ENCODE measurements around the gene ASF1B.

The ASF1B gene

DNA sequence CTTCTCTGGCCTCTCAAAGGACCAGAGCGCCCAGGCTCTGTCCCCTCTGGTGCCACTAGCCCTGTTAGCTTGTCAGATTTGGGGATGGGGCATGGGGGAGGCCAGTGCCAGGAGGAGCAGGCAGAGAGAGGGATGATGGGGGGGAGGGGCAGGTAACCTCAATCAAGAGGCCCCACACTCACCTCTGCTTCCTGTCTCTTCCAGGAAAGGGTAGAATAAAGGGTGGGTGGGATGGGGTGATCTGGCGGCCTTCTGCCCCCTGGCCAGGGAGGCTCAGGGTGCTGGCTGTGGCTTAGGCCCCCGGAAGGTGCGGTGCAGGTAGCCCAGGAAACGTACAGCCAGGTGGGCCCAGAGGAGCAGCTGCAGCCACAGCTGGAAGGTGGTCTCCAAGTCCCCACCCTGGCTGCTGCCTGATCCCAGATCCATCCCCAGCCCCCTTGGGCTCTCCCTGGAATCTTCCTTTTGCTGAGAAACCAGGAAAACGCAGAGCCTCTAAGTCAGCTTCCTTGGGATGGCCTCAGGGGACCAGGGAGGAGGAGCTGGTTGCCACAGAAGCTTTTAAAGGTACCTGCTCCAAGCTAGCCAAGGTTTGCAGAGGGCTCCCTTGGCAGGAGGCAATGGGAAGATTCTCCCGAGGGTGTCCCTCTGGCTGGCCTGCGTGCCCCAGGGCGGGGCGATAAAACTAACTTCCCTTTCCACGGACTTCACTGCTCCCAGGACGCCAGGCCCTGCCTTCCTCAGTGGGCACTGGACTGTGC is 24.2 kb downstream of the ASF1B start:
- DNase-seq = no peak
- H3K9me3 ChIP-seq (ENCODE audit: control insufficient read depth, low read length) = no peaks in the 10 kb centered on the region
- no peak overlapping the region for H3K4me3 ChIP-seq (ENCODE audit: insufficient read depth, low read depth, low read length, poor library complexity, severe bottlenecking)
- no peaks in the 10 kb centered on the region for H3K27me3 ChIP-seq (replicated peaks; ENCODE audit: control insufficient read depth, insufficient read depth, low read length, poor library complexity, severe bottlenecking)
- H3K36me3 ChIP-seq (ENCODE audit: control insufficient read depth, insufficient read depth, low read length) = no peaks in the 10 kb centered on the region
- H3K27ac ChIP-seq (ENCODE audit: insufficient read depth, low read length, poor library complexity, severe bottlenecking) = no peak overlapping the region
- peaks cover 26% of the 10 kb centered on the region for H3K4me1 ChIP-seq (ENCODE audit: control insufficient read depth, insufficient read depth, low read length, poor library complexity, severe bottlenecking)

DNA sequence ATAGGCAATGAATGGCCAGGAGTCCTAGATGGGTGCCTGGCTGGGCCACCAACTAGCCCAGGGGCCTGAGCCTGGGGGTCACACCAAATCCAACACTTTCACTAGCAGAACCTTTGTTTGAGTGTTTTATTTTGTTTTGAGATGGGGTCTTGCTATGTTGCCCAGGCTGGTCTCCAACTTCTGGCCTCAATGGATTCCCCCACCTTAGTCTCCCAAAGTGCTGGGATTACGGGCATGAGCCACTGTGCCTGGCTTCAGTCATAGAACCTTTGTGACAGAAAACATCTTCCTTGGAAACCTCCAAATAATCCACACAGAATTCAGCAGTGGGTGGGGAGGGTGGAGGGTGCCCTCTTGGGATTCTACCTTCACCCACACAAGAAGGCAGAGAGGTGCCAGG is 24.9 kb downstream of the ASF1B start:
- no peak for DNase-seq
- no peak overlapping the region for H3K4me3 ChIP-seq (ENCODE audit: insufficient read depth, low read depth, low read length, poor library complexity, severe bottlenecking)
- no peaks in the 10 kb centered on the region for H3K9me3 ChIP-seq (ENCODE audit: control insufficient read depth, low read length)
- H3K4me1 ChIP-seq (ENCODE audit: control insufficient read depth, insufficient read depth, low read length, poor library complexity, severe bottlenecking) = peaks cover 20% of the 10 kb centered on the region
- no peaks in the 10 kb centered on the region for H3K27me3 ChIP-seq (replicated peaks; ENCODE audit: control insufficient read depth, insufficient read depth, low read length, poor library complexity, severe bottlenecking)
- peaks cover 3% of the 10 kb centered on the region for H3K36me3 ChIP-seq (ENCODE audit: control insufficient read depth, insufficient read depth, low read length)
- H3K27ac ChIP-seq (ENCODE audit: insufficient read depth, low read length, poor library complexity, severe bottlenecking) = no peak overlapping the region

DNA sequence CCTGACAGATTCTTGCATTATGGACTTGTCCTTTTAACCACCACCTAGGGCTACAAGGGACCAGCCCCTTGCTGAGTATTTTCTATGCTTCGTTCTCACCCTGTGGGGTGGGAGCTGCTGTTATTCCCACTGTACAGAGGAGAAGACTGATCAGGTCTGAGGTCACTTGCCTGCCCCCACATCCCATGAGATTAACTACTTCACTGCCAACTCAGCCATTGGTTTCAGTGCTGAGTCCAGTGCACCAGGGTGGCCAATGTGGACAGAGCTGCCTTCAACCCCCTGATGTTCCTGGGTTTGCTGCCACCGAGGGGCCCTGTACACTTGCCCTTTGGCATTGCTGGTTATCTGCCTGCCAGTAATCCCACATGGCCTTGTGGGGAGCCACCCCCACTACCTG is 25.7 kb downstream of the ASF1B start:
- Histone ChIP-seq H3K27me3 (replicated peaks; ENCODE audit: control insufficient read depth, insufficient read depth, low read length, poor library complexity, severe bottlenecking) (no peaks in the 10 kb centered on the region), H3K4me3 (ENCODE audit: insufficient read depth, low read depth, low read length, poor library complexity, severe bottlenecking) (no peak overlapping the region), H3K36me3 (ENCODE audit: control insufficient read depth, insufficient read depth, low read length) (peaks cover 12% of the 10 kb centered on the region), H3K9me3 (ENCODE audit: control insufficient read depth, low read length) (no peaks in the 10 kb centered on the region), H3K4me1 (ENCODE audit: control insufficient read depth, insufficient read depth, low read length, poor library complexity, severe bottlenecking) (peaks cover 16% of the 10 kb centered on the region), H3K27ac (ENCODE audit: insufficient read depth, low read length, poor library complexity, severe bottlenecking) (no peak overlapping the region)
- no peak for DNase-seq

DNA sequence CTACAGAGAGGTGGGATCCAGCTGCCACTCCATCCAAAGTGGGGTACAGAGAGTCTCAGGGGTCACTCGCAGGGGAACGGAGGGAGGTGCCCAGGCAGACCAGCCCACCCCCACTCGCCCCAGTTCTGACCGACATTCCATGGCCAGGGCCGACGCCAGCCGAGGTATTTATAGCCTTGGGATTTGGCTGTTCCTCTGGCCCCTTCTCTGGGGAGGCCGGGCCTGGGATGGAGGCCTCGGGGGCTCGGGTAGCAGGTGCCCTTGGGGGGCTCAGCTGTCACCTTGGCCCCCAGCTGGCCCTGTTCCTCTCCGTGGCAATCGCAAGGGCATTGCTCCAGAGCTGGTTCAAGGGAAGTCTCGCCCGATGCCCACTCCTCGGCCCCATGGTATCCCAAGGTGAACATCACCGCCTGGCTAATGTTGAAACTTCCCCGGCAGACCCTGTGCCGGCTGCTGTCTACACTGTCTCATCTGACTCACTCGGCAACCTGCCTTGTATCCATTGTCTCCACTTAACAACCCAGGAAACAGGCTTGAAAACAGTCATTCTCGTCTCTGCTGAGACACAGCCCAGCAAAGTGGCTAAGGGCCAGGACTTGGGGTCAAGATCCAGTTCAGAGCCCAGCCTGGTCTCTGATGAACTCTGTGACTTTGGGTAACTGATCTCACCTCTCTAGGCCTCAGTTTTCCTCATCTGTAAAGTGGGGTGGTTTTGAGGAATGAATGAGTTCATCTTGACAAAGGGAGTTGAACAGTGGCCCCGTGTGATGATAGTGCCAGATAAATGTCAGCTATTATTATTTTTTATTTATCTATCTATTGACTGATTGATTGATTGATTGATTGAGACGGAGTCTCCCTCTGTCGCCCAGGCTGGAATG is 28.6 kb downstream of the ASF1B start:
- Histone ChIP-seq H3K4me1 (ENCODE audit: control insufficient read depth, insufficient read depth, low read length, poor library complexity, severe bottlenecking) (peaks cover 4% of the 10 kb centered on the region), H3K27me3 (replicated peaks; ENCODE audit: control insufficient read depth, insufficient read depth, low read length, poor library complexity, severe bottlenecking) (no peaks in the 10 kb centered on the region), H3K4me3 (ENCODE audit: insufficient read depth, low read depth, low read length, poor library complexity, severe bottlenecking) (no peak overlapping the region), H3K36me3 (ENCODE audit: control insufficient read depth, insufficient read depth, low read length) (peaks cover 21% of the 10 kb centered on the region), H3K27ac (ENCODE audit: insufficient read depth, low read length, poor library complexity, severe bottlenecking) (no peak overlapping the region), H3K9me3 (ENCODE audit: control insufficient read depth, low read length) (no peaks in the 10 kb centered on the region)
- DNase-seq = no peak

DNA sequence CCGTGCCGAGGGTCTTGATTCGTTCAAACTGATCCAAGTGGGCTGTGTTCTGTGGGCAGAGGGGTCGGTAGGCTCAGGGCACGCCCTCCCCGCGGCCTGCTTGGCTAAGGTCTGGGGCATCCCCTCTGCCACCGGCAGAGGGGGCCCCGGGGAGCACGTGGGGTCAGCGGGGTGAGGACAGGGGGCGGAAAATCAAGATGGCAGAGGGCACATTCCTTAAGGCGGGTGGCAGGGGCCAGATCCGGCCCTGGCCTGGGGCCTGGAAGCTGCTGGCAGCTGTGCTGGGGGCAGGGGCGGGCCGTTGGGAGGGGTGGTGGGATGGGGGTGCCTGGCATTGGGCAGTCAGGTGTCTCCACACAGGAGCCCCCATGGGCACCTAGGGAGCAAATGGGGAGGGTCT is 29.5 kb downstream of the ASF1B start:
- H3K4me3 ChIP-seq (ENCODE audit: insufficient read depth, low read depth, low read length, poor library complexity, severe bottlenecking) = no peak overlapping the region
- H3K9me3 ChIP-seq (ENCODE audit: control insufficient read depth, low read length) = no peaks in the 10 kb centered on the region
- no peak for DNase-seq
- H3K4me1 ChIP-seq (ENCODE audit: control insufficient read depth, insufficient read depth, low read length, poor library complexity, severe bottlenecking) = peaks cover 3% of the 10 kb centered on the region
- H3K27ac ChIP-seq (ENCODE audit: insufficient read depth, low read length, poor library complexity, severe bottlenecking) = no peak overlapping the region
- H3K27me3 ChIP-seq (replicated peaks; ENCODE audit: control insufficient read depth, insufficient read depth, low read length, poor library complexity, severe bottlenecking) = no peaks in the 10 kb centered on the region
- H3K36me3 ChIP-seq (ENCODE audit: control insufficient read depth, insufficient read depth, low read length) = peaks cover 29% of the 10 kb centered on the region

DNA sequence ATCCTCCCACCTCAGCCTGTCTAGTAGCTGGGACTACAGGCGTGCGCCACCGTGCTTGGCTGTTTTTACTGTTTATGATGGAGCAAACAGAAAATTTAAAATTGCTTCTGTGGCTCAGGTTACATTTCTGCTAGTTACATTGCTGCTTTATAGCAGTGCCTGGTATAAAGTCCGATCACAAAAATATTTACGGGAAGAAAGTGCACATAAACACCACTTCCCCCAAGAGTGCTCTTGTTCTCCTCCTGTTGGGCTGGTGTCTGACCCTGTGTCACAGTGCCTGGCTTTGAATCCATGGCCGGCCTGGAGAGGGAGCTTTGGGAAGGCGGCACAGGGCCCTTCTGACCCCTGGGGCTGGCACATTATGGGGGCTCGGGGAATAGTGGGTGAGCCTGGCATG is 30.7 kb downstream of the ASF1B start:
- DNase-seq = no peak
- Histone ChIP-seq H3K27ac (ENCODE audit: insufficient read depth, low read length, poor library complexity, severe bottlenecking) (no peak overlapping the region), H3K4me1 (ENCODE audit: control insufficient read depth, insufficient read depth, low read length, poor library complexity, severe bottlenecking) (no peaks in the 10 kb centered on the region), H3K27me3 (replicated peaks; ENCODE audit: control insufficient read depth, insufficient read depth, low read length, poor library complexity, severe bottlenecking) (no peaks in the 10 kb centered on the region), H3K9me3 (ENCODE audit: control insufficient read depth, low read length) (no peaks in the 10 kb centered on the region), H3K4me3 (ENCODE audit: insufficient read depth, low read depth, low read length, poor library complexity, severe bottlenecking) (no peak overlapping the region), H3K36me3 (ENCODE audit: control insufficient read depth, insufficient read depth, low read length) (peaks cover 33% of the 10 kb centered on the region)

DNA sequence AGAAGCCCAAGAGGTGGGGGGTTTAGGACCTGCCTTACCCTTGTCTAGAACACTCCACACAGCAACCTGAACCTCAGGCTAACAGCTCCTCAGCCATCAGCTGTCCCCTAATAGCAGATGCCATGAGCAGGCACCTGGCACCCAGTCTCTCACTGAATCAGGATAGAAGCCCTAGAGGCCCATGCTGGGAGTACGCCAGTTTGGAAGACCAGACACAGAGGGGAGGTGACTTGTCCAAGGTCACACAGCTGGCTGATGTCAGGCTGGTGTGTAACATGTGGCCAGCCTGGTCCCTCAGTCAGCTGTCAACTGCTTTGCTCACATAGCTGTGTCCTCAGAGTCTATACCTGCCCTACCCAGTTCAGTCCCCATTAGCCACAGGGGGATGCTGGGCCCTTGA is 33.1 kb downstream of the ASF1B start:
- Histone ChIP-seq H3K36me3 (ENCODE audit: control insufficient read depth, insufficient read depth, low read length) (peaks cover 33% of the 10 kb centered on the region), H3K9me3 (ENCODE audit: control insufficient read depth, low read length) (no peaks in the 10 kb centered on the region), H3K4me3 (ENCODE audit: insufficient read depth, low read depth, low read length, poor library complexity, severe bottlenecking) (no peak overlapping the region), H3K4me1 (ENCODE audit: control insufficient read depth, insufficient read depth, low read length, poor library complexity, severe bottlenecking) (no peaks in the 10 kb centered on the region), H3K27ac (ENCODE audit: insufficient read depth, low read length, poor library complexity, severe bottlenecking) (no peak overlapping the region), H3K27me3 (replicated peaks; ENCODE audit: control insufficient read depth, insufficient read depth, low read length, poor library complexity, severe bottlenecking) (no peaks in the 10 kb centered on the region)
- no peak for DNase-seq

DNA sequence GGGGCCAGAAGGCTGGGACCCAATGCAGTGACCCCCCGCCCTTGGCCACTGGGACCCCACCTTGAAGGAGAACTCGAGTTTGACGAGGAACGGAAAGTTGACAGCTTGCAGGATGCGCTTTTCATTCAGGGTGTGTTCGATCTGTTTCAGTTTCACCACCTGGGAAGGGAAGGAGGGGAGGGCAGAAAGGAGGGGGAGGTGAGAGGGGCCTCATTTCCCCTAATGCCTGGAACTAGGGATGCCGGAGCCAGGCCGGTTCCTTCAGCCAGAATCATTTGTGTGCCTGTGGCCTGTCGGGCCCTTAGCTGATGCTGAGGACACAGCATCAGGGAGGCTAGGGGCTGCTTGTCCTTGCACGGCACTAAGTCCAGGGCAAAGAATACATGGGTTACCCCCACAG is 33.6 kb downstream of the ASF1B start:
- Histone ChIP-seq H3K9me3 (ENCODE audit: control insufficient read depth, low read length) (no peaks in the 10 kb centered on the region), H3K36me3 (ENCODE audit: control insufficient read depth, insufficient read depth, low read length) (peaks cover 37% of the 10 kb centered on the region), H3K27me3 (replicated peaks; ENCODE audit: control insufficient read depth, insufficient read depth, low read length, poor library complexity, severe bottlenecking) (no peaks in the 10 kb centered on the region), H3K27ac (ENCODE audit: insufficient read depth, low read length, poor library complexity, severe bottlenecking) (no peak overlapping the region), H3K4me1 (ENCODE audit: control insufficient read depth, insufficient read depth, low read length, poor library complexity, severe bottlenecking) (no peaks in the 10 kb centered on the region), H3K4me3 (ENCODE audit: insufficient read depth, low read depth, low read length, poor library complexity, severe bottlenecking) (no peak overlapping the region)
- no peak for DNase-seq

DNA sequence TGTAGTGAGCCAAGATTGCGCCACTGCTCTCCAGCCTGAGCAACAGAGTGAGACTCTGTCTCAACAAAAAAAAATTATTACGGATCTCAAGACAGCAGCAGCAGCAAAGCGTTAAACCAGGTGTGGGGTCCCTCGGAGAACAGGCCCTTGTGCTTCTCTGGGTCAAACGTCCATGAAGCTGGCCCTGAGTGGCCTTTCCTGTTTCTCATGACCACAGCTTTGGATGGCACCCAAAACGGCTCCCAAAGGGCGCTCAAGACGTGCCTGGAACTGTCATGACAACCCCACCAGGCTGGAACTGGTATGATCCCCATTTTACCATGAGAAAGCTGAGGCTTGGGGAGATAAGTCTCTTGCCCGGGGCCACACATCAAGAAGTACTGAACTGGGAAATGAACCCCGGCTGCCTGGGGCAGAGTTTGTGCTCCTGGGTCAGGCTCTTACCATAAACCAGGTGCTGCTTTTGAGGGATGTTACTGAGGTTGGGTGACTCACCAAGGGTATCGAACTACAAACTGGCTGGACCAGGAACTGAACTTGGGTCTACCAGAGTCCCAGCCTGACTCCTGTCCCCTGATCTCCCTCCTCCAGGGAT is 34.2 kb downstream of the ASF1B start:
- no peak overlapping the region for H3K27ac ChIP-seq (ENCODE audit: insufficient read depth, low read length, poor library complexity, severe bottlenecking)
- no peaks in the 10 kb centered on the region for H3K4me1 ChIP-seq (ENCODE audit: control insufficient read depth, insufficient read depth, low read length, poor library complexity, severe bottlenecking)
- no peaks in the 10 kb centered on the region for H3K27me3 ChIP-seq (replicated peaks; ENCODE audit: control insufficient read depth, insufficient read depth, low read length, poor library complexity, severe bottlenecking)
- no peak for DNase-seq
- H3K4me3 ChIP-seq (ENCODE audit: insufficient read depth, low read depth, low read length, poor library complexity, severe bottlenecking) = no peak overlapping the region
- H3K9me3 ChIP-seq (ENCODE audit: control insufficient read depth, low read length) = no peaks in the 10 kb centered on the region
- H3K36me3 ChIP-seq (ENCODE audit: control insufficient read depth, insufficient read depth, low read length) = peaks cover 38% of the 10 kb centered on the region

DNA sequence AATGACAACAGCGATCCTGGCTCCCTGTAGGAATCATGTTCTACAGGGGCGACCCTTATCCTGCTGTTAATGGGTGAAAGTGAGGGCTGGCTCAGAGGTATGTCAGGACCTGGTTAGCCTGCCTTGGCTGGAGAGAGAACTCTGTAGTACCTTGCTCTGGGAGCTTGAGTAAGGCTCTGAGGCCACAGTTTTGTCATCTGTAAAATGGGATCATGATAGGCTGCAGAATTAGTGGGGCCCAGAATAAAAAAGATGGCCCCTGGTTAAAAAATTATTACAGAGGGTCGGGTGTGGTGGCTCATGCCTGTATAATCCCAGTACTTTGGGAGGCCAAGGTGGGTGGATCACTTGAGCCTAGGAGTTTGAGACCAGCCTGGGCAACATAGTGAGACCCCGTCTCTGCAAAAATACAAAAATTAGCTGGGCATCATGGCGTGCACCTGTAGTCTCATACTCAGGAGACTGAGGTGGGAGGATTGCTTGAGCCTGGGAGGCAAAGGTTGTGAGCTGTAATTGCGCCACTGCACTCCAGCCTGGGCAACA is 35.3 kb downstream of the ASF1B start:
- no peak for DNase-seq
- H3K27ac ChIP-seq (ENCODE audit: insufficient read depth, low read length, poor library complexity, severe bottlenecking) = no peak overlapping the region
- H3K4me3 ChIP-seq (ENCODE audit: insufficient read depth, low read depth, low read length, poor library complexity, severe bottlenecking) = no peak overlapping the region
- H3K4me1 ChIP-seq (ENCODE audit: control insufficient read depth, insufficient read depth, low read length, poor library complexity, severe bottlenecking) = no peaks in the 10 kb centered on the region
- no peaks in the 10 kb centered on the region for H3K9me3 ChIP-seq (ENCODE audit: control insufficient read depth, low read length)
- H3K36me3 ChIP-seq (ENCODE audit: control insufficient read depth, insufficient read depth, low read length) = peaks cover 33% of the 10 kb centered on the region
- H3K27me3 ChIP-seq (replicated peaks; ENCODE audit: control insufficient read depth, insufficient read depth, low read length, poor library complexity, severe bottlenecking) = no peaks in the 10 kb centered on the region
